HCT116 (cell line): ENCODE results near the gene FAM3B.

Source experiments
- CEBPB ChIP-seq: IDR thresholded peaks from 2 replicates; pipeline ENCODE4 v1.6.1; 2012; ENCODE audit warnings: low read depth
- RAD21 ChIP-seq: IDR thresholded peaks from 2 replicates; pipeline ENCODE4 v1.6.1; 2012; ENCODE audit warnings: low read depth, mild to moderate bottlenecking
- ZNF274 ChIP-seq: fragments of 200-500 bp; sonication (Bioruptor generic); IDR thresholded peaks from 2 replicates; pipeline ENCODE4 v1.6.1; 2014; ENCODE audit warnings: mild to moderate bottlenecking, low read depth, low read length, inconsistent platforms
- TF ChIP-seq, protein P1 (sequence below): IDR thresholded peaks from 2 replicates; pipeline ENCODE4 v1.6.1; 2012
- TF ChIP-seq, protein P2 (sequence below), 3 experiments: fragments of 200-600 bp in 1 of 3; sonication (generic) in 1 of 3; IDR thresholded peaks in 2 of 3; conservative IDR thresholded peaks in 1 of 3; 2 replicates each; pipeline ENCODE4 v1.5.1; 2012 to 2017; ENCODE audit warnings: low read depth in 2 of 3, low read length in 2 of 3, antibody characterized with exemption in 1 of 3, borderline replicate concordance in 1 of 3, control low read depth in 1 of 3, mild to moderate bottlenecking in 1 of 3, mixed read lengths in 1 of 3, mixed run types in 1 of 3, moderate library complexity in 1 of 3; ENCODE audit not compliant: insufficient read depth in 1 of 3

GRCh38 chr21:41396558-41397075 is 80.0 kb downstream of the FAM3B start:
- TF ChIP-seq CEBPB (no peak), RAD21 (no peak), ZNF274 (no peak)
- TF ChIP-seq, protein P1, sequence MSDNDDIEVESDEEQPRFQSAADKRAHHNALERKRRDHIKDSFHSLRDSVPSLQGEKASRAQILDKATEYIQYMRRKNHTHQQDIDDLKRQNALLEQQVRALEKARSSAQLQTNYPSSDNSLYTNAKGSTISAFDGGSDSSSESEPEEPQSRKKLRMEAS: no peak
- TF ChIP-seq, protein P2, sequence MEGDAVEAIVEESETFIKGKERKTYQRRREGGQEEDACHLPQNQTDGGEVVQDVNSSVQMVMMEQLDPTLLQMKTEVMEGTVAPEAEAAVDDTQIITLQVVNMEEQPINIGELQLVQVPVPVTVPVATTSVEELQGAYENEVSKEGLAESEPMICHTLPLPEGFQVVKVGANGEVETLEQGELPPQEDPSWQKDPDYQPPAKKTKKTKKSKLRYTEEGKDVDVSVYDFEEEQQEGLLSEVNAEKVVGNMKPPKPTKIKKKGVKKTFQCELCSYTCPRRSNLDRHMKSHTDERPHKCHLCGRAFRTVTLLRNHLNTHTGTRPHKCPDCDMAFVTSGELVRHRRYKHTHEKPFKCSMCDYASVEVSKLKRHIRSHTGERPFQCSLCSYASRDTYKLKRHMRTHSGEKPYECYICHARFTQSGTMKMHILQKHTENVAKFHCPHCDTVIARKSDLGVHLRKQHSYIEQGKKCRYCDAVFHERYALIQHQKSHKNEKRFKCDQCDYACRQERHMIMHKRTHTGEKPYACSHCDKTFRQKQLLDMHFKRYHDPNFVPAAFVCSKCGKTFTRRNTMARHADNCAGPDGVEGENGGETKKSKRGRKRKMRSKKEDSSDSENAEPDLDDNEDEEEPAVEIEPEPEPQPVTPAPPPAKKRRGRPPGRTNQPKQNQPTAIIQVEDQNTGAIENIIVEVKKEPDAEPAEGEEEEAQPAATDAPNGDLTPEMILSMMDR (IDR thresholded peaks at IDR 0.05 in 2 of 3, conservative IDR thresholded peaks at IDR 0.05 in 1 of 3; ENCODE audit: borderline replicate concordance in 1 of 3, insufficient read depth in 1 of 3, low read depth in 2 of 3, low read length in 2 of 3): no peak
